Measurements from ENCODE around the gene DOCK11. TPM values are rescaled to one million over a fixed set of nuclear protein-coding genes. Genes with fewer than 3 reads are reported as not detected.
"Not testable (repeated sequence)": the region's sequence is repeated elsewhere in the genome, so short reads cannot be mapped to it uniquely, and the experiment has no call there.

The DOCK11 gene
- total RNA-seq, result 10 to 100 TPM; 47.5 to 50.4 TPM

DNA sequence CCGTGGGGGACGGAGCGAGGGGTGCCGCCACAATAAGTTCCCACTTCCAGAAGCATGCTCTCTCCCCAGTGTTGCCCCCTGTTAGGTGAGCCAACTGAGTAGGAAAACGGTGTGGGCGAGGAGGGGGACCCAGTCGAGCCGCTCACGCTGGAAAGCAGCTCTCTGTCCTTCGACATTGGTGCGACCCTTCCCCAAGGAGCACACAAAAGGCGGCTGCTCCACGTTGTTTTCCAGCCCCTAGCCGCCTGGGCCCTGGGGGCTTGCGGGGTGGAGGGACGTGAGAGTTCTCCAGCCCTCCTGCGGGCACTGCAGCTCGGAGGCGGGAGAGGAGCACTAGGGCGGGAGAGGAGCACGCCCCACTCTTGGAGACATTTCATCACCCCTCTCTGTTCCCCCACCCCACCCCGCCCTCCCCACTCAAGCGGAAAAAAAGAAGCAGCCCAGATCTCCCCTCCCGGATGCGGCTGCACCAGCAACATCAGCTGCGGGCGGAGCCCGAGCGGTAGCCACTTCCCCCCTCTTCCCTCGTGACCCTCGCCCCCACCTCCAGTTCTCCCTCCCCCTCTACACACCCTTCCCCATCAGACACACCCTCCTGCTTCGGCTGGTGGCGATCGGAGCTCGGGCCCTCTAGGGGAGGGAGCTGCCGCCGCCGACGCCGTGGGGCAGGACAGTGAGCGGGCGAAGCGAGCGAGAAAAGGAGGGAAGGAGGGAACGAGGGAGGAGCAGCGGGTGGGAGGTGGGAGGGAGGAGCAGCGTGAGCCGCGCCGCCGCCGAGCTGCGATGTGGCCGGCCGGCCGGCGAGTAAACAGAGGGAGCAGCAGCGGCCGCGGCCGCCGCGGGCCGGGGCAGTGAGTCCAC, at the start of gene DOCK11:
DOCK11 (plus strand) TSS at position 755 of the 861 bp plus-strand sequence. CDS start 157 bp downstream, outside the sequence.
- CTCF ChIA-PET, result interaction anchor here (0.7 to 2.0 kb wide), 4 partner anchors 33 to 106 kb away, joined by 4 to 12 read pairs (median 6); no protein-coding TSS in a partner anchor
- no peaks in the 10 kb centered on the region for H3K27me3 Mint-ChIP-seq
- peaks cover 3% of the 10 kb centered on the region for H3K36me3 Mint-ChIP-seq
- POLR2A ChIA-PET, result interaction anchor here (0.6 to 4.7 kb wide), 9 partner anchors 13 to 1358 kb away, joined by 3 to 36 read pairs (median 3); no protein-coding TSS in a partner anchor
- DNase-seq, result peak; percentile 90
- intact Hi-C loops (cut with micrococcal nuclease), result loop anchor here (1.0 to 10.0 kb wide), 3 partner anchors 74 to 148 kb away; partner anchors contain the start of gene WDR44
- peak within 1 kb of the TSS; percentile 97 for H3K27ac Mint-ChIP-seq
- H3K4me1 Mint-ChIP-seq (ENCODE audit: low read depth), result peaks cover 24% of the 10 kb centered on the region
- H3K4me3 Mint-ChIP-seq, result peak within 1 kb of the TSS; percentile 99
- no peaks in the 10 kb centered on the region for H3K9me3 Mint-ChIP-seq

DNA sequence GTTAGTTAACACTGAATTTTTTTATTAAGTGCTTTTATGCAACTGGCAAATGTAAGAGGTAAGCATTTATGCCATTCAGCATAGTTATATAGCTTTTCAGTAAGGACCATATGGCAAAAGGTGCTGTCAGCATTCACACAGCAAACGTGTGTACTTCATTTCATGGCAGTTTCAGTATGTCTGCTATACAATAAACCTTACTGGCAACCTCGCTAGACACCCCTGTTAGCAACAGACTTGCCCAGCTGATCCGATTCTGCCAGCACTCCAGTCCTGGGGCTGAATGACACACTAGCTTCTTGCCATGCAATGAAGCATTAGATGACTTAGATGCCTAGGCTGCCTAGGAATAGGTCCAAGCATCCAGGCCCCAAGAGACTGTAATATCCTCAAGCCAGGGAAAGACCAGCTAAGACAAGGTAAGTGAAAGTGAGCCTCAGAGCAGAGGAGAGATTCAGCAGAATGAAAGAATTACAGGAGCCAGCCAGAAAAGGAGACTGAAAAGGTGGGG, 47.3 kb upstream of the DOCK11 start:
- DNase-seq, result no peak
- ChIA-PET CTCF (no interaction called here), POLR2A (no interaction called here)
- intact Hi-C loops (cut with micrococcal nuclease), result no loop called here
- H3K4me3 Mint-ChIP-seq, result no peak overlapping the region
- no peak overlapping the region for H3K27ac Mint-ChIP-seq
- H3K4me1 Mint-ChIP-seq (ENCODE audit: low read depth), result no peaks in the 10 kb centered on the region
- peaks cover 2% of the 10 kb centered on the region for H3K36me3 Mint-ChIP-seq
- no peaks in the 10 kb centered on the region for H3K9me3 Mint-ChIP-seq
- H3K27me3 Mint-ChIP-seq, result no peaks in the 10 kb centered on the region

DNA sequence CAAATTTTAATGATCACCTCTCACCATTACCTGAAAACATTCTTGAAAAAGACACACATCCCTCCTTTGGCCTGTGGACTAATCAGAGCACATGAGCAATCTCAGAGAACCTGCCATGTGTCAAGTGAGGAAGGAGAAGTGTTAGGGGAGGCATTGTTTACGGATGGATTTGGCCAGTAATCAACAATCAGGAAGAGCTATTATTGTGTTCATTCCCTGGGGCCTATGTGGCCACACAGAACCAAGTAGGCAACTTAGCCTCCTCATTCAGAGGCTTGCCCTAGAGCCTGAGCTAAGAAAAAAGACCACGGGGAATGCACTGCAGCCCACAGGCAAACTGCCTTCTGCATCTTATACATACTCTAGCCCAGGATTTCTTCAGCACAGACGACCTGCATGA, 40.6 kb upstream of the DOCK11 start:
- no peak for DNase-seq
- Mint-ChIP-seq H3K4me3 (no peak overlapping the region), H3K27ac (no peak overlapping the region), H3K27me3 (no peaks in the 10 kb centered on the region), H3K4me1 (ENCODE audit: low read depth) (no peaks in the 10 kb centered on the region), H3K9me3 (no peaks in the 10 kb centered on the region), H3K36me3 (no peaks in the 10 kb centered on the region)
- CTCF ChIA-PET, result no interaction called here
- intact Hi-C loops (cut with micrococcal nuclease), result no loop called here
- POLR2A ChIA-PET, result no interaction called here

DNA sequence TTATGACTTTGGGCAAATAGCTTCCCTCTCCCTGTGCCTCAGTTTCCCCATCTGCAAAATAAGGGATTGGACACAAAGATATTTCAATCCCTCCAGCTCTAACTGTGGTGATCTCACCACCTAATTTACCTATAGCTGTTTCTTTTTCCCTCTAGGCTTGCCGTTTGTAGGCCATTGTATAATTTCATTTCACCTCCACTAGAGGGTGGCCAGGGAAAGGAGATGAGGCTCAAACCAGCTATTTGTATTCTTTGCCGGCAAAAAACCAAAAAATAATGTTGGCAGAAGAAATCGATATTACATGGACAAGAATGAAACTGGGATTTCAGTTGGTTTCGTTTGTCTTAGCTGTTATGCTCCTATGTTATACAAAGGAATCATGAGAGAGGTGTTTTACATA, 36.1 kb upstream of the DOCK11 start:
- Mint-ChIP-seq H3K27ac (no peak overlapping the region), H3K9me3 (no peaks in the 10 kb centered on the region), H3K4me1 (ENCODE audit: low read depth) (no peaks in the 10 kb centered on the region), H3K4me3 (no peak overlapping the region), H3K36me3 (no peaks in the 10 kb centered on the region), H3K27me3 (no peaks in the 10 kb centered on the region)
- intact Hi-C loops (cut with micrococcal nuclease), result loop anchor here (1.0 to 2.0 kb wide), 2 partner anchors 142 to 347 kb away; no protein-coding TSS in a partner anchor
- POLR2A ChIA-PET, result no interaction called here
- DNase-seq, result peak; percentile 15
- CTCF ChIA-PET, result interaction anchor here (0.6 to 3.9 kb wide), 15 partner anchors 11 to 348 kb away, joined by 3 to 74 read pairs (median 3); no protein-coding TSS in a partner anchor

DNA sequence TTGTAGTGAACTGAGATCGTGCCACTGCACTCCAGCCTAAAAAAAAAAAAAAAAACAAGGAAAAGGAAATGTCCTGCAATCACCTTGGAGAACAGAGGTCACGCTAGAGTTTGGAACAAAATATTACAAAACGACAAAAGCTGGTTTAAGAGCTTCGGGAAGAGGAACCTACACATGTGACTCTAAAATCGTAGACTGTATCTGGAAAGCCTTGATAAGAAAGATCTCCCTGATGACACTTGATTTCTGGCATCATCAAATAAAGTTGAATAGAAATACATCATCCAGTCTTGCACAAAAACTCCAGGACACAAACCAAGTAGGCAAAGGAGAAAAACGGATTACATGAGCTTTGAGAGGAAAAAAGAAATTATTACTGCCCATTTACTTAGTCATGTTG, 31.1 kb upstream of the DOCK11 start:
- CTCF ChIA-PET, result no interaction called here
- Mint-ChIP-seq H3K27me3 (no peaks in the 10 kb centered on the region), H3K36me3 (no peaks in the 10 kb centered on the region), H3K4me3 (no peak overlapping the region), H3K4me1 (ENCODE audit: low read depth) (no peaks in the 10 kb centered on the region), H3K27ac (no peak overlapping the region), H3K9me3 (no peaks in the 10 kb centered on the region)
- intact Hi-C loops (cut with micrococcal nuclease), result no loop called here
- no peak for DNase-seq
- POLR2A ChIA-PET, result no interaction called here

DNA sequence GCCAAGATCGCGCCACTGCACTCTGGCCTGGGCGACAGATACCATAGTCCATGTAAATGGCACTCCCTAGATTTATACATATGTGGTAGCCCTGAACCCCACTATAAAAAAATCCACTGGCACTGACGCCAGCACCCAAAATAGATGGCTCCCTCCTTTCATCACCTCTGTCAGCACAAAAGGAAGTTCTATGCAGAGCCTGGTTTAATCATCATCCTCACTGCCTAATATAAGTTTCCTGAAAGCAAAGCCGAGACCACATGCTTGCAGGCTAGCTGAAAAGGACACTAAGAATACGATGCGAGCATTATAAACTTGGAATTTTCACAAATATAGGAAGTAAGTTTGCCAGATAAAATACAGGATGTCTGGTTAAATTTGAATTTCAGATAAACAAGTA, 27.5 kb upstream of the DOCK11 start:
- Mint-ChIP-seq H3K4me1 (ENCODE audit: low read depth) (peaks cover 2% of the 10 kb centered on the region), H3K27ac (no peak overlapping the region), H3K4me3 (no peak overlapping the region), H3K27me3 (no peaks in the 10 kb centered on the region), H3K36me3 (no peaks in the 10 kb centered on the region), H3K9me3 (peaks cover 7% of the 10 kb centered on the region)
- intact Hi-C loops (cut with micrococcal nuclease), result no loop called here
- POLR2A ChIA-PET, result no interaction called here
- no peak for DNase-seq
- CTCF ChIA-PET, result no interaction called here

DNA sequence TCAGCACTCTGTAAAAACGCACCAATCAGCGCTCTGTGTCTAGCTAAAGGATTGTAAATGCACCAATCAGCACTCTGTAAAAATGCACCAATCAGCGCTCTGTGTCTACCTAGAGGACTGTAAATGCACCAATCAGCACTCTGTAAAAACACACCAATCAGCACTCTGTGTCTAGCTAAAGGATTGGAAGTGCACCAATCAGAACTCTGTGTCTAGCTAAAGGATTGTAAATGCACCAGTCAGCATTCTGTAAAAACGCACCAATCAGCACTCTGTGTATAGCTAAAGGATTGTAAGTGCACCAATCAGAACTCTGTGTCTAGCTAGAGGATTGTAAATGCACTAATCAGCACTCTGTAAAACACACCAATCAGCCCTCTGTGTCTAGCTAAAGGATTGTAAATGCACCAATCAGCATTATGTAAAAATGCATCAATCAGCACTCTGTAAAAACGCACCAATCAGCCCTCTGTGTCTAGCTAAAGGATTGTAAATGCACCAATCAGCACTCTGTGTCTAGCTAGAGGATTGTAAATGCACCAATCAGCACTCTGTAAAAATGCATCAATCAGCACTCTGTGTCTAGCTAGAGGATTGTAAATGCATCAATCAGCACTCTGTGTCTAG, 24.8 kb upstream of the DOCK11 start:
- intact Hi-C loops (cut with micrococcal nuclease); H3K27ac Mint-ChIP-seq; H3K4me1 Mint-ChIP-seq (ENCODE audit: low read depth); H3K9me3 Mint-ChIP-seq; H3K4me3 Mint-ChIP-seq; DNase-seq; H3K27me3 Mint-ChIP-seq; POLR2A ChIA-PET; H3K36me3 Mint-ChIP-seq: not testable (repeated sequence)
- CTCF ChIA-PET, result interaction anchor here (0.7 to 1.1 kb wide), 2 partner anchors 11 to 280 kb away, joined by 3 read pairs; no protein-coding TSS in a partner anchor

DNA sequence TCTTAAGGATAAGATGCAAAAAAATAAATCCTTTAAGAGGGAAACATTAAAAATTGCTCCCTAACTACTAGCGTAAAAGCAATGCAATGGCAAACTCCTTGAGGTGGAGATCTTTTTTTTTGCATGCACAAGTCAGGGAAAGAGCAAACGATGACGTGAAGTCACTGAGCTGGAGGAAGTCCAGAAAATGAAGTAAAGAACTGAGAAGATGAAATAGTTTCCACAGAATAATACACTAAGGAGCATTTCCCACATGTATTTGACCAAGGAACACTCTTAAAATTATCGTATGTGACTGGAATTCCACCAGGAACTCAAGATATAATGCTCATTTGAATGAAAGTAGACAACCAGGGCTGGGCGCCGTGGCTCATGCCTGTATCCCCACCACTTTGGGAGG, 21.0 kb upstream of the DOCK11 start:
- Mint-ChIP-seq H3K36me3 (no peaks in the 10 kb centered on the region), H3K27ac (no peak overlapping the region), H3K9me3 (peaks cover 7% of the 10 kb centered on the region), H3K27me3 (no peaks in the 10 kb centered on the region), H3K4me3 (no peak overlapping the region), H3K4me1 (ENCODE audit: low read depth) (peaks cover 2% of the 10 kb centered on the region)
- CTCF ChIA-PET, result interaction anchor here (0.8 to 2.2 kb wide), 2 partner anchors 15 to 319 kb away, joined by 3 to 6 read pairs; no protein-coding TSS in a partner anchor
- DNase-seq, result no peak
- POLR2A ChIA-PET, result no interaction called here
- intact Hi-C loops (cut with micrococcal nuclease), result no loop called here

DNA sequence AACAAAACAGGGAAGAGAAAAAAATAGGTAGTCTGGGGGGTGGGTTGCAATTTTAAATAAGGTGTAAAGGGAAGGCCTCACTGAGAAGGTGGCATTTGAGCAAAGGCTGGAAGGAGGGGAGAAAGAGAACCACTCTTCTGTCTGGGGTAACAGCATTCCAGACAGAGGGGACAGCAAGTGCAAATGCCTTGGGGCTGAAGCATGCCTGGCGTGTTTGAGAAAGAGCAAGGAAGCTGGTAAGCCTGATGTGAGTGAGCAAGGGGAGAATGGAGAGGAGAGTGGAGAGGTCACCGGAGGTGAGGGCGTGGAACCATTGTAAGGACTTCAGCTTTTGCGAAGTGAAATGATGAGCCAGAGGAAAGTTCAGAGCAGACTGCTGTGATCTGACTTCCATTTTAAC, 19.7 kb upstream of the DOCK11 start:
- CTCF ChIA-PET, result interaction anchor here (0.6 kb wide), 1 partner anchor 364 kb away, joined by 3 read pairs; no protein-coding TSS in a partner anchor
- intact Hi-C loops (cut with micrococcal nuclease), result no loop called here
- no peak overlapping the region for H3K4me3 Mint-ChIP-seq
- H3K27ac Mint-ChIP-seq, result no peak overlapping the region
- no peak for DNase-seq
- POLR2A ChIA-PET, result no interaction called here
- H3K9me3 Mint-ChIP-seq, result peaks cover 4% of the 10 kb centered on the region
- peaks cover 2% of the 10 kb centered on the region for H3K4me1 Mint-ChIP-seq (ENCODE audit: low read depth)
- H3K36me3 Mint-ChIP-seq, result no peaks in the 10 kb centered on the region
- no peaks in the 10 kb centered on the region for H3K27me3 Mint-ChIP-seq

DNA sequence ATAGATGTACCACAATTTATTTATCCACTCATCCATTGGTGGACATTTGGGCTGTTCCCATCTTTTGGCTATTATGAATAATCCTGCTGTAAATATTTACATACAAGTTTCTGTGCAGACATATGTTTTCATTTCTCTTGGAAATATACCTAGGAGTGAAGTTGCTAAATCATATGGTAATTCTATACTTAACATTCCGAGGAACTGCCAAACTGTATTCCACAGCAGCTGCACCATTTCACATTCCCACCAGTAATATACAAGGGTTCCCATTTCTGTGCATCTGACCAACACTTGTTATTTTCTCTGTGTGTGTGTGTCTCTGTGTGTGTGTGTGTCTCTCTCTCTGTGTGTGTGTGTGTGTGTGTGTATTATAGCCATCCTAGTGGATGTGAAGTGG, 15.4 kb upstream of the DOCK11 start:
- Mint-ChIP-seq H3K9me3 (no peaks in the 10 kb centered on the region), H3K4me3 (no peak overlapping the region), H3K27ac (no peak overlapping the region), H3K27me3 (no peaks in the 10 kb centered on the region), H3K36me3 (no peaks in the 10 kb centered on the region), H3K4me1 (ENCODE audit: low read depth) (no peaks in the 10 kb centered on the region)
- POLR2A ChIA-PET, result no interaction called here
- no peak for DNase-seq
- intact Hi-C loops (cut with micrococcal nuclease), result no loop called here
- CTCF ChIA-PET, result no interaction called here

DNA sequence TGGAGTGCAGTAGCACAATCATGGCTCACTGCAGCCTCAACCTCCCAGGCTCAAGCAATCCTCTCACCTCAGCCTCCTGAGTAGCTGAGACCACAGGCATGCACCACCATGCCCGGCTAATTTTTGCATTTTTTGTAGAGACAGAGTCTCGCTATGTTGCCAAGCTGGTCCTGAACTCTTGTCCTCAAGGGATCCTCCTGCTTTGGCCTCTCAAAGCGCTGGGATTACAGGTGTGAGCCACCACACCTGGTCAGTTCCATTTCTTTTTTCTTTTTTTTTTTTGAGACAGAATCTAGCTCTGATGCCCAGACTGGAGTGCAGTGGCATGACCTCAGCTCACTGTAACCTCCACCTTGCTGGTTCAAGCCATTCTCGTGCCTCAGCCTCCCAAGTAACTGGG, 13.2 kb upstream of the DOCK11 start:
- H3K36me3 Mint-ChIP-seq; H3K27me3 Mint-ChIP-seq; POLR2A ChIA-PET; H3K27ac Mint-ChIP-seq; H3K4me3 Mint-ChIP-seq; DNase-seq; H3K9me3 Mint-ChIP-seq; intact Hi-C loops (cut with micrococcal nuclease); H3K4me1 Mint-ChIP-seq (ENCODE audit: low read depth): not testable (repeated sequence)
- CTCF ChIA-PET, result interaction anchor here (2.0 kb wide), 1 partner anchor 119 kb away, joined by 8 read pairs; no protein-coding TSS in a partner anchor

DNA sequence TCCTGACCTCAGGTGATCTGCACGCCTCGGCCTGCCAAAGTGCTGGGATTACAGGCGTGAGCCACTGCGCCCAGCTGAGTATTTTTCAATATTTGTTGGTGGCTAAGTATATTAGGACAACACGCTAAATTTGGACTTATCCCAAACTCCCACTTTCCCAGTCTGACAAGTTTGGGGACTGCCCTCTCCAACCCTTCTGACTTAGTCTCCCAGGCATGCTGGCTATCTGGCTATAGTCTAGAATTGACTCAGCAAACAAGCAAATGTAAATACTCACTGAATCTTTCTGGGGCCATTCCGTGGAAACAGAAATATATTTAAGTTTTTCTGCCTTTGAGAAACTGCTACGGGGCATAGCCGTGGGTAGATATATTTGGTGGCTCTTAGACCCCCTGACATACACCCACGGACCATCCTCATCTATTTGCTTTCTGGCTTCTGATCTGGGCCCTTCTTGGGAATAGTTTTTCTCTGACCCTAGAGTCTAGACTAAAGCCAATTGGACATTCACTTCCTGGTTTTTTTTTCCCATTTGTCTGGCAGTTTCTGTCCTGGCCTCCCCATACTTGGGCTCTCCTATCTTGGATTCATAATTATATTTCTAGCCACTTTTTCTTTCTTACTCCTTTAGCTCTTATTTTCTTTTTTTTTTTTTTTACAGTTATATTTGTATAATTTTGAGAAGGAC, 11.3 kb upstream of the DOCK11 start:
- no peak overlapping the region for H3K4me3 Mint-ChIP-seq
- no peak overlapping the region for H3K27ac Mint-ChIP-seq
- no peaks in the 10 kb centered on the region for H3K9me3 Mint-ChIP-seq
- no peaks in the 10 kb centered on the region for H3K4me1 Mint-ChIP-seq (ENCODE audit: low read depth)
- no peak for DNase-seq
- no peaks in the 10 kb centered on the region for H3K27me3 Mint-ChIP-seq
- no peaks in the 10 kb centered on the region for H3K36me3 Mint-ChIP-seq
- intact Hi-C loops (cut with micrococcal nuclease), result no loop called here
- POLR2A ChIA-PET, result no interaction called here
- CTCF ChIA-PET, result interaction anchor here (1.2 to 2.0 kb wide), 2 partner anchors 25 to 117 kb away, joined by 3 to 8 read pairs; no protein-coding TSS in a partner anchor

Data from activated CD4-positive, alpha-beta memory T cell treated with anti-CD3 and anti-CD28 coated beads for 36 hours (primary cell).